ENCODE results near the gene HTN1.
"Not testable (repeated sequence)": the region's sequence is repeated elsewhere in the genome, so short reads cannot be mapped to it uniquely, and the experiment has no call there.

HTN1 gene

GRCh38 chr4:70050138-70050537, at the start of gene HTN1:
Gene HTN1 (plus strand): TSS chr4:70050438. CDS start chr4:70053077, 2,639 bp downstream.
- DNase-seq (ENCODE audit: low read depth, low spot score): not testable (repeated sequence)

- no peak for DNase-seq (ENCODE audit: low read depth, low spot score)
Measured at GRCh38 chr4:70000711-70001110, 49.5 kb upstream of the HTN1 start.

DNA sequence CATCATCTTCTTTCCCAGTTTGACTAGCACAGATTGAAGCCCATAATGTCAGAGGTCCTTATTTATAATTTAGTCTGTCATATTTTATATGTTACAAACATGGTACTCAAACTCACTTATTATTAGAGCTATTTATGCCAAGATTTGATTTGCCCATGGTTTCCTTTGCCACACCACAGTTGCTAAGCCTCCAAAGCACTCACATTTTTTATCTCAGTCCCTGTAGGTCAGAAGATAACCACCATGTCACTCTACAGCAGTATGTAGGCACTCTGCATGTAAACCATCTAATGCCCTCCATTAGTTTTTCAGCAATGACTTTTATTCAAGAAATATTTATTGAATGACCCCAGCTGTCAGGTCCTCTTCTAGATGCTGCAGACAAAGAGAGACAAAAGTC, 47.7 kb upstream of the HTN1 start:
- no peak for DNase-seq (ENCODE audit: low read depth, low spot score)

GRCh38 chr4:70008771-70009170, 41.5 kb upstream of the HTN1 start:
- DNase-seq (ENCODE audit: low read depth, low spot score): no peak

DNA sequence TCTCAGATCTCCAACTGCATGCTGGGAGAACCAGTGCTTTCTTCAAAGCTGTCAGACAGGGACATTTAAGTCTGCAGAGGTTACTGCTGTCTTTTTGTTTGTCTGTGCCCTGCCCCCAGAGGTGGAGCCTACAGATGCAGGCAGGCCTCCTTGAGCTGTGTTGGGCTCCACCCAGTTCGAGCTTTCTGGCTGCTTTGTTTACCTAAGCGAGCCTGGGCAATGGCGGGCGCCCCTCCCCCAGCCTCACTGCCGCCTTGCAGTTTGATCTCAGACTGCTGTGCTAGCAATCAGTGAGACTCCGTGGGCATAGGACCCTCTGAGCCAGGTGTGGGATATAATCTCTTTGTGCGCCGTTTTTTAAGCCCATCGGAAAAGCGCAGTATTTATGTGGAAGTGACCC, 31.2 kb upstream of the HTN1 start:
- DNase-seq (ENCODE audit: low read depth, low spot score): not testable (repeated sequence)

- no peak for DNase-seq (ENCODE audit: low read depth, low spot score)
Measured at GRCh38 chr4:70023218-70023617, 27.0 kb upstream of the HTN1 start.

- DNase-seq (ENCODE audit: low read depth, low spot score): no peak
Measured at GRCh38 chr4:70027011-70027410, 23.2 kb upstream of the HTN1 start.

DNA sequence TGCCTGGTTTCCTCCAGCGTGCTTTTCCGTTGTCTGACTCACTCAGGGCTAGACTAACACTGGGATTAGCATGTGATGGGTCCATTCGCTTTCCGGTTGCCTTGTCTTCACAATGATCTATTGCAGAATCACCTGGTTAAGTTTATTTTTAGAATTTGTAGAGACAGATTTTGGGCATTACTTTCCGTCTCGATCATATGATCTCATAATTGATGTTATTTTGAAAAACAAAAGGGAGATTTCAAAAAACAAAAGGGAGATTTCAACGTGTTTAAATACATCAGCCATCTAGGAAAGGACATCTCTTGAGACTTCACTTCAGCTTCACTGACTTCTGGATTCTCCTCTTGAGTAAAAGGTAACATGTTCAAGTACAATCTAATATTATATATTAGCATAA, 22.1 kb upstream of the HTN1 start, which contains the start of gene HTN3:
HTN3 (plus strand) TSS at position 301 of the 400 bp plus-strand sequence. CDS start 2,282 bp downstream, outside the sequence.
- not testable (repeated sequence) for DNase-seq (ENCODE audit: low read depth, low spot score)

- not testable (repeated sequence) for DNase-seq (ENCODE audit: low read depth, low spot score)
Measured at GRCh38 chr4:70037559-70037958, 12.7 kb upstream of the HTN1 start.

DNA sequence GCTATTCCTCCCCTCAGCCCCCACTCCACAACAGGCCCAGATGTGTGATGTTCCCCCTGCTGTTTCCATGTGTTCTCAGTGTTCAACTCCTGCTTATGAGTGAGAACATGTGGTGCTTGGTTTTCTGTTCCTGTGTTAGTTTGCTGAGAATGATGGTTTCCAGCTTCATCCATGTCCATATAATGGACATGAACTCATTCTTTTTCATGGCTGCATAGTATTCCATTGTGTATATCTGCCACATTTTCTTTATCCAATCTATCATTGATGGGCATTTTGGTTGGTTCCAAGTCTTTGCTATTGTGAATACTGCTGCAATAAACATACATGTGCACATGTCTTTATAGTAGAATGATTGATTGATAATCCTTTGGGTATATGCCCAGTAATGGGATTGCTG, 10.3 kb upstream of the HTN1 start:
- not testable (repeated sequence) for DNase-seq (ENCODE audit: low read depth, low spot score)

- DNase-seq (ENCODE audit: low read depth, low spot score): no peak
Measured at GRCh38 chr4:70041652-70042286, 8.5 kb upstream of the HTN1 start.

DNA sequence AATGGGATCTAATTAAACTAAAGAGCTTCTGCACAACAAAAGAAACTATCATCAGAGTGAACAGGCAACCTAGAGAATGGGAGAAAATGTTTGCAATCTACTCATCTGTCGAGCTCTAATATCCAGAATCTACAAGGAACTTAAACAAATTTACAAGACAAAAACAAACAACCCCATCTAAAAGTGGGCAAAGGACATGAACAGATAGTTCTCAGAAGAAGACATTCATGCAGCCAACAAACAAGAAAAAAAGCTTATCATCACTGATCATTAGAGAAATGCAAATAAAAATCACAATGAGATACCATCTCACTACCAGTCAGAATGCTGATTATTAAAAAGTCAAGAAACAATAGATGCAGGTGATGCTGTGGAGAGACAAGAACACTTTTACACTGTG, 6.3 kb downstream of the HTN1 start:
- DNase-seq (ENCODE audit: low read depth, low spot score): not testable (repeated sequence)

DNA sequence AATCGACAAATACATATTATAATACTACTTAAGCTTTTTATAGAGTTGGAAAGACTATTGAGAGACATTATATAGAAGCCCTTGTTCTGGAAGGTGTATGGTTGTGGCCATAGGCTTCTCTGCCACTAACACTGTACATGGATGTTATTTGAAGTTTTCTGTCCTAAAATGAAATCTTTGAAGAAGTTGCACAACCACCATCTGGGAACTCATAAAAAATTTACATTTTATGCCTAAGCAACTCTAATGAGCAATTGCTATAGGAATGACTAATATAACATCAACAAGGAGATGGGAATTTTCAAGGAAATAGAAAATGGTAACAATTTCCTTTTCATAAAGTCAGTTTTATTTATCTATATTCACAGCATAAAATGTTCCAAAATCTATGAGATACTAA, 7.4 kb downstream of the HTN1 start:
- no peak for DNase-seq (ENCODE audit: low read depth, low spot score)

DNA sequence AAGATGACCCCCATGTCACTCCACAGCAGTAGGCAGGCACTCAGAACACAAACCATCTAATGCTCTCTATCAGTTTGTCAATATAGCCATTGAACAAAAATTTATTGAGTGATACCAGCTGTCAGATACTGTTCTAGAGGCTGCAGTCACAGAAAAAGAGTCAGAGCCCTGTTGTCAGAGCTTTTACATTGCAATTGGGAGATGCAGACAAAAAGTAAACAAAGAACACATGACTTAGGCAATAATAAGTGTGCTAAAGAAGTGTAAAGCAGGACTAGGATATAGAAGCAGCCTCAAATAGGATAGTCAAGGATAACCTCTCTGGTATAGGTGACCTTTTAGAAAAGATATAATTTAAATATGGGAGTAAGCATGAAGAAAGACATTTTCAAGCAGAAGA, 8.9 kb downstream of the HTN1 start:
- DNase-seq (ENCODE audit: low read depth, low spot score): no peak

DNA sequence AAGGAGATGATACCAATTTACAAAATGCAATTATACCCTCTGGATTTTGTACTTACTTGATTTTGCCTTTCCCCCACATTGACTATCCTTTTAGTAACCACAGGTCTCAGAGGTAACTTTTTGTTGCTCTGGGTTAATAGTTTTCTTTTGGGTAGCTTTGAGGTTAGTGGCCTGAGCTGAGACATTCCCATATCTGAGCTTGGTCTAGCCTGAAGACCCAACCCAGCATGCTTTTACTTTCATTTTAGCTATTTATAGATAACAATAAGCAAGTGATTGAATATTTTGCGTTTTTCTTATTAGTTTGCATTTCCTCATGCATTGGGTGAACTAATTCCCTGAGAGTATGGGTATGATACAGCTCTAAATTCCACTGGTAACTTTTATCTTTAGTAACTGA, 11.8 kb downstream of the HTN1 start:
- no peak for DNase-seq (ENCODE audit: low read depth, low spot score)

GRCh38 chr4:70080205-70080604, 30.0 kb downstream of the HTN1 start:
- DNase-seq (ENCODE audit: low read depth, low spot score): no peak

DNA sequence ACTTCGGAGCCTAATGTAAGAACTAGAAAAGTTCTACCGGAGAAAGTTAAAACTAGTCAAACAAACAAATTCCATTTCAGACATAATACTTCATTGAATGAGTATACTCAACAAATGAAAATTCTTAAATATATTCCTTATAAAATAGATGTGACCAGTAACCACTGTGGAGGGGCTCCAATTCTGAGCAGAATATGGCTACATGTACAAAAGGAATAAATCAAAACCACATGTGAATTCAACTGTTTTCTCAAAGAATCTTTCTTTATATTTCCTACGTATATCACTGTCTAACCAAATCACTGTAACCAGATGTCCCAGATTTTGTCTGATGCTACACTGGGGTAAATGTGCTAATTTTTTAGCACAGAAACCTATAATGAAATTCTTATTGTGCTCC, 49.0 kb downstream of the HTN1 start:
- DNase-seq (ENCODE audit: low read depth, low spot score): no peak
